ENCODE data around the gene SLC1A4. TPM values are rescaled to one million over a fixed set of nuclear protein-coding genes. Genes with fewer than 3 reads are reported as not detected.

Gene SLC1A4
- total RNA-seq, 1 experiment from 2014 or later: 9.1 TPM

DNA sequence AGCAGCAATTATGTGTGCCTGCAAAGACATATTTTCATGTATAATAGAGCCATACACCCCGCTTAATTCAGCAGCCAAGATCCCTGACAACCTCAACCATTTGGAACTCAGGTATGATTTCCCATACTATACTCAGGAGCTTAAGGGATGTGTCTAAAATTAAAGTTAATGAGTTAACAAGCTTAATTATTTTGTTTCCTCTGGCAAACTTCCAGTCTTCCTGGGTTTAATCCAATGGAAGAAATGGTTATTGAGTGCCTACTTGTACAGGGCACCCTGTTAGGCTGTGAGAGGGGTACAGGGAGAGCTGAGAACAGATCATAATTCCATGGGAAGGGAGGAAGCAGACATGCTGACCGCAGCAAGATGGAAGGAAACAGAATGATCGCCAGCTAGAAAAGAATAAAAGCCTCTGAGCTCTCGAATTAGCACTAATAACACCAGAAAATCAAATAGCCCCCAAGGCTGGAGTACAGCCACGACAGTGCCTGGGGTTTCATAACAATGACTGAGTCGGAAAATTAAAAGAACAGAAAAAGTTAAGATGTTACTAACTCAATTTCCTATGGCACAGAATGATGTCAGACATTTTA is 46.2 kb downstream of the SLC1A4 start:
- TF ChIP-seq EZH2 (IDR thresholded peaks at IDR 0.05; ENCODE audit: low read length, unreplicated experiment) (no peak), EZH2phosphoT487 (IDR thresholded peaks at IDR 0.05; ENCODE audit: borderline replicate concordance, low read length) (no peak)
- TF ChIP-seq, protein P1, sequence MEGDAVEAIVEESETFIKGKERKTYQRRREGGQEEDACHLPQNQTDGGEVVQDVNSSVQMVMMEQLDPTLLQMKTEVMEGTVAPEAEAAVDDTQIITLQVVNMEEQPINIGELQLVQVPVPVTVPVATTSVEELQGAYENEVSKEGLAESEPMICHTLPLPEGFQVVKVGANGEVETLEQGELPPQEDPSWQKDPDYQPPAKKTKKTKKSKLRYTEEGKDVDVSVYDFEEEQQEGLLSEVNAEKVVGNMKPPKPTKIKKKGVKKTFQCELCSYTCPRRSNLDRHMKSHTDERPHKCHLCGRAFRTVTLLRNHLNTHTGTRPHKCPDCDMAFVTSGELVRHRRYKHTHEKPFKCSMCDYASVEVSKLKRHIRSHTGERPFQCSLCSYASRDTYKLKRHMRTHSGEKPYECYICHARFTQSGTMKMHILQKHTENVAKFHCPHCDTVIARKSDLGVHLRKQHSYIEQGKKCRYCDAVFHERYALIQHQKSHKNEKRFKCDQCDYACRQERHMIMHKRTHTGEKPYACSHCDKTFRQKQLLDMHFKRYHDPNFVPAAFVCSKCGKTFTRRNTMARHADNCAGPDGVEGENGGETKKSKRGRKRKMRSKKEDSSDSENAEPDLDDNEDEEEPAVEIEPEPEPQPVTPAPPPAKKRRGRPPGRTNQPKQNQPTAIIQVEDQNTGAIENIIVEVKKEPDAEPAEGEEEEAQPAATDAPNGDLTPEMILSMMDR (conservative IDR thresholded peaks at IDR 0.05; ENCODE audit: low read depth, low read length): no peak
- no peaks in the 10 kb centered on the region for H3K9me3 ChIP-seq (ENCODE audit: low read length)
- DNase-seq (no peak), ATAC-seq (no peak)
- no peak overlapping the region for H3K9ac ChIP-seq (ENCODE audit: low read length)
- peaks cover 17% of the 10 kb centered on the region for H3K4me1 ChIP-seq (ENCODE audit: insufficient read depth, low read length)
- POLR2A ChIA-PET (ENCODE audit: unreplicated experiment): no interaction called here
- no peaks in the 10 kb centered on the region for H3K36me3 ChIP-seq (ENCODE audit: low read depth, low read length)
- H3K9me2 ChIP-seq (replicated peaks; ENCODE audit: low read length): no peaks in the 10 kb centered on the region
- no peak overlapping the region for H3K4me3 ChIP-seq (ENCODE audit: low read length)
- no peaks in the 10 kb centered on the region for H3K79me2 ChIP-seq (ENCODE audit: low read length)
- CTCF ChIA-PET: interaction anchor here (0.6 kb wide), 1 partner anchor 85 kb away, joined by 6 read pairs; no protein-coding TSS in a partner anchor
- H3K27me3 ChIP-seq (ENCODE audit: low read length): no peaks in the 10 kb centered on the region
- BruUV-seq (replicated peaks): no TSS peak
- intact Hi-C loops (cut with micrococcal nuclease): no loop called here
- no peak overlapping the region for H3K4me2 ChIP-seq (ENCODE audit: low read length)
- no peak overlapping the region for H2AFZ ChIP-seq (ENCODE audit: low read length)
- H4K20me1 ChIP-seq (ENCODE audit: low read length): no peaks in the 10 kb centered on the region
- H3F3A ChIP-seq (ENCODE audit: low read length, unreplicated experiment): no peaks in the 10 kb centered on the region
- no peak overlapping the region for H3K27ac ChIP-seq (ENCODE audit: low read length)

DNA sequence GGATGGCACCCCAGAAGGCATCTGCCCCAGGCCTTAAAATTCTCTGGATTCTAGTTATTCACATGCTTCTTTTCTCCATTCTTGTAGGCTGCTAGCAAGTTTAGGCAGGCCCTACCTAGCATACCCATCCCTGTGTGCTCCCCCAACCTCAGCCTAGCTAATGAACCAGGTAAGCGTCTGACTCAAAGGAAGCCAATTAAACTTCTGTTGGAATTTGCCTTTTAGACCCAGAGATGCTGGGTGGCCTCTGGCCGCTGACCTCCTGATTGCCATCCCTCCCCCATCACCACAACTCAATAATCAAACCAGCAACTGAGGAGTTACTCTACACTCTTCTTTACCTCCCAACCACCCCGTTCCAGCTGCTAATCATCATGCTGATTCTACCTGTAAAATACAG is 48.0 kb downstream of the SLC1A4 start:
- Histone ChIP-seq H3K4me2 (ENCODE audit: low read length) (no peak overlapping the region), H2AFZ (ENCODE audit: low read length) (no peak overlapping the region), H3K27ac (ENCODE audit: low read length) (no peak overlapping the region), H4K20me1 (ENCODE audit: low read length) (no peaks in the 10 kb centered on the region), H3K4me1 (ENCODE audit: insufficient read depth, low read length) (peaks cover 4% of the 10 kb centered on the region), H3K9me2 (replicated peaks; ENCODE audit: low read length) (no peaks in the 10 kb centered on the region), H3F3A (ENCODE audit: low read length, unreplicated experiment) (no peaks in the 10 kb centered on the region), H3K9ac (ENCODE audit: low read length) (no peak overlapping the region), H3K79me2 (ENCODE audit: low read length) (no peaks in the 10 kb centered on the region), H3K4me3 (ENCODE audit: low read length) (no peak overlapping the region), H3K27me3 (ENCODE audit: low read length) (no peaks in the 10 kb centered on the region), H3K36me3 (ENCODE audit: low read depth, low read length) (no peaks in the 10 kb centered on the region), H3K9me3 (ENCODE audit: low read length) (no peaks in the 10 kb centered on the region)
- BruUV-seq (replicated peaks): no TSS peak
- CTCF ChIA-PET: no interaction called here
- no peak for TF ChIP-seq EZH2phosphoT487 (IDR thresholded peaks at IDR 0.05; ENCODE audit: borderline replicate concordance, low read length)
- TF ChIP-seq, protein P1 (conservative IDR thresholded peaks at IDR 0.05; ENCODE audit: low read depth, low read length): no peak
- no peak for TF ChIP-seq EZH2 (IDR thresholded peaks at IDR 0.05; ENCODE audit: low read length, unreplicated experiment)
- DNase-seq (no peak), ATAC-seq (no peak)
- POLR2A ChIA-PET (ENCODE audit: unreplicated experiment): no interaction called here
- intact Hi-C loops (cut with micrococcal nuclease): no loop called here

DNA sequence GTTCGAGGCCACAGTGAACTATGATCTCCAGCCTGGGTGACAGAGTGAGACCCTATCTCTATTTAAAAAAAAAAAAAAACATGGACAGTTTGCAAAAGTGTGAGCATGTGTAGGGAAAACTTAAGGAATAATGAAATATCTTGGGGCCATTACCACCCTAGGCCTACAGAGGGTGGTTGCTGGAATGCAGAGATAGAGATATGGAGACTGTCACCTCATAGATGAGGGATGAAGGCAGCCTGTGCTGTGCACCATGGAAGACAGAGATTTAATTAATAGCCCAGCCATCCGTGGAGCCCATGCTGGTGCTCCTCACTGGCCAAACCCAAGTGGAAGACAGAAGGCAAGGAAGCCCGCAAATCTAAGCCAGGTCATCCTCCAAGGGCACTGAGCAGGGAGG is 50.4 kb downstream of the SLC1A4 start:
- ATAC-seq: no peak

More for the DNA sequence above, 50.4 kb downstream of the SLC1A4 start:
- Histone ChIP-seq H3K79me2 (ENCODE audit: low read length) (no peaks in the 10 kb centered on the region), H2AFZ (ENCODE audit: low read length) (no peak overlapping the region), H3K4me1 (ENCODE audit: insufficient read depth, low read length) (no peaks in the 10 kb centered on the region), H3K36me3 (ENCODE audit: low read depth, low read length) (peaks cover 7% of the 10 kb centered on the region; the same call in 1 of the 2 replicates), H3K27me3 (ENCODE audit: low read length) (no peaks in the 10 kb centered on the region), H3K9ac (ENCODE audit: low read length) (no peak overlapping the region), H3K9me3 (ENCODE audit: low read length) (peaks cover 7% of the 10 kb centered on the region; the same call in 1 of the 2 replicates), H3K4me3 (ENCODE audit: low read length) (no peak overlapping the region), H3K27ac (ENCODE audit: low read length) (no peak overlapping the region), H3K9me2 (replicated peaks; ENCODE audit: low read length) (no peaks in the 10 kb centered on the region), H3F3A (ENCODE audit: low read length, unreplicated experiment) (no peaks in the 10 kb centered on the region), H4K20me1 (ENCODE audit: low read length) (no peaks in the 10 kb centered on the region), H3K4me2 (ENCODE audit: low read length) (no peak overlapping the region)
- TF ChIP-seq EZH2phosphoT487 (IDR thresholded peaks at IDR 0.05; ENCODE audit: borderline replicate concordance, low read length) (no peak), EZH2 (IDR thresholded peaks at IDR 0.05; ENCODE audit: low read length, unreplicated experiment) (no peak)
- TF ChIP-seq, protein P1 (conservative IDR thresholded peaks at IDR 0.05; ENCODE audit: low read depth, low read length): no peak
- BruUV-seq (replicated peaks): no TSS peak
- intact Hi-C loops (cut with micrococcal nuclease): loop anchor here (1.0 to 2.0 kb wide), 2 partner anchors 45 to 122 kb away; no protein-coding TSS in a partner anchor
- no peak for DNase-seq
- POLR2A ChIA-PET (ENCODE audit: unreplicated experiment): no interaction called here
- CTCF ChIA-PET: interaction anchor here (1.3 kb wide), 1 partner anchor 122 kb away, joined by 10 read pairs; no protein-coding TSS in a partner anchor
